Uterus (tissue), 2 donors: ENCODE results near the gene HSD17B2.

Source experiments
- CTCF ChIP-seq, 4 experiments: fragments of 200-600 bp in 2 of 4; fragments of 450-650 bp in 2 of 4; sonication (generic) in 2 of 4; IDR thresholded peaks; one replicate each; pipeline ENCODE4 v1.5.1; 2016 to 2019; ENCODE audit warnings: antibody characterized with exemption in 4 of 4, mild to moderate bottlenecking in 2 of 4, moderate library complexity in 1 of 4
- POLR2A ChIP-seq, 2 donors: fragments of 450-650 bp; IDR thresholded peaks; one replicate each; pipeline ENCODE4 v1.6.1; 2016; ENCODE audit warnings: antibody characterized with exemption in 2 of 2, mild to moderate bottlenecking in 1 of 2, moderate library complexity in 1 of 2

GRCh38 chr16:82096641-82097040 lies 61.6 kb downstream of the HSD17B2 start:
- TF ChIP-seq CTCF (IDR thresholded peaks at IDR 0.05): no peak
- no peak for TF ChIP-seq POLR2A (IDR thresholded peaks at IDR 0.05)
